Erythroblast (primary cell): ENCODE measurements around the gene RYR1.

Source experiments
- GATA1 ChIP-seq: IDR thresholded peaks from 2 replicates; pipeline ENCODE4 v1.6.1; 2011; ENCODE audit warnings: low read depth, mild to moderate bottlenecking, control low read depth, low read length, moderate library complexity
- POLR2A ChIP-seq: IDR thresholded peaks from 2 replicates; pipeline ENCODE4 v1.6.1; 2011; ENCODE audit warnings: mild to moderate bottlenecking, low read length

GRCh38 chr19:38507551-38508127, 74.1 kb downstream of the RYR1 start:
- TF ChIP-seq POLR2A (no peak), GATA1 (no peak)
